HG03139 (cell line): Measurements from ENCODE around the gene CXCR6.

ENCODE experiments used
- ATAC-seq: cut with Tn5 transposase; IDR thresholded peaks from one replicate; pipeline ENCODE4 v1.9.1; 2021; ENCODE audit not compliant: unreplicated experiment

The CXCR6 gene

GRCh38 chr3:45966950-45967640, 23.8 kb downstream of the CXCR6 start:
- ATAC-seq = no peak

DNA sequence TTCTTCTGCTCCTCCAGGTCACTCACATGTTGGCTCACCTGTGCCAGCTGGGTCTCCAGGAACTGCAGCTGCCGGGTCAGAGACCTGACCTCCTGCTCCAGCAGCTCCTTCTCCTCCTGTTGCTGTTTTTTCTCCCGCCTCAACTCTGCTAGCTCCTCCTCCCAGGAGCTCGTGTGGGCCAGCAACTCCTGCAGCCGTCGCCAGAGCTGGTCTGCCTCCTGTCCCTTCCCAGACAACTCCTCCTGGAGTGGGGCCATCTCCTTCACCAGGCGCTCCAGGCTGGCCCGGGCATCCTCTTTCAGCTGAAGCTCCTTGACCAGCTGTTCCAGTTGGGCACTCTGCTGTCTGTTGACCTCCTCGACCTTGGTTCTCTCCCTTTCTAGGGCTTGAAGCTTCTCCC, 24.5 kb downstream of the CXCR6 start:
- ATAC-seq = no peak

DNA sequence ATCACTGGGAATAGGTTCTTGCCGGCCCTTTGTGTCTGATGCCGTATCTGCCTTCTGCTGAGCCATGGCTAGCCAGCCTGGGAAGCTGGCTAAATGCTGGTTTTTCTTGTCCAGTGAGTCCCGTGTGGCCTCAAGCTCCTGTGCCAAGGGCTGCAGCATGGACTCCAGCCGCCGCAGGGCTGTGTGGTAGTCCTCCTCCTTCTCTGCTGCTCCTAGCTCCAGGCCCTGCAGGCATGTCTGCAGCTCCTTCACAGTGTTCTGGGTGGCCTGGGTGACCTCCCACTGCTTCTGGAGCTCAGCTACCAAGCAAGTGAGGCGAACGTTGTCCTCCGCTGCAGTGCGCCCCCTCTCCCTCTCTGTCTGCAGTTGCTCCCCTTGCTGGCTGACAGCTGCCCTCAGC, 24.9 kb downstream of the CXCR6 start:
- no peak for ATAC-seq

- ATAC-seq = no peak
Measured at GRCh38 chr3:45968706-45969105, 25.4 kb downstream of the CXCR6 start.

GRCh38 chr3:45969116-45969515, 25.9 kb downstream of the CXCR6 start:
- ATAC-seq = no peak

- ATAC-seq = no peak
Measured at GRCh38 chr3:45969953-45970352, 26.7 kb downstream of the CXCR6 start.

DNA sequence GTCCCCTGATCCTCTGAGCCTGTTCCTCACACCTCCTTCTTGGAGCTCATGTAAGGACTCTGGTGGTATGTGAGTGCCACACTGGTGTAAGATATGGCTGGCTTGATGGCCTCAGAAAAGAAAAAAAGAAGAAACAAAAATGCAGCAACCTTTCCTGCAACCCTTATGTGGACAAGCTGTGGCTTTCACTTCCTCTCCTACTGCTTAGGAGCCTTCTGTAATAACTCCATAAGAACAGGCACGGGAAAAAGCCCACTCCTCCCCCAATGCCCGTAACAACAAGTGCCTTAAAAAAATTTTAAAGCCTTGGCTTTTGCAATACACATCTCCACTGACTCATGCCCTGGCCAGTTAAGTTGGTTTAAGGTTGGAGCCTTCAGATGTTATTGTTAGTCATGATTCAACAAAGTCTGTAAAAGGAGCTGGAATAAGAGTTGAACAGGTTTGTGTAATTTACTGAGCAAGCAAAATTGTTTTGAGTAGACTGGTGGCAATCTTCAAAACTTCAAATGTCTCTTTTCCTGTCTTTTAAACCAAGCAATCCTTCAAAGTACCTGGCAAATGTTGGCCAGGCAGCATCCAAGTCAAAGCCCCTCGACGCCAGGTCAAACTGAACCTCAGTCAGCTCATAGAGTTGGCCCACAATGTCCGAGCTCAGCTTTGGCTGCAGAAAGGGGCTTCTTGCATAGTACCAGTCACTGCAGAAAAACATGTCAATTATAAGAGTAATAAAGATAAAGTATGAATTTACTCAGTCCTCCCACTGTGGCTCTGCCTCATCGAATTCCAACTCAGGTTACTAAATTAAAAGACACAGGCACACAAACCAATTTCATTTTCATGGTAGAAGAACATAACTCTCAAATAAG, 29.5 kb downstream of the CXCR6 start:
- no peak for ATAC-seq

- no peak for ATAC-seq
Measured at GRCh38 chr3:45974686-45975085, 31.4 kb downstream of the CXCR6 start.

- no peak for ATAC-seq
Measured at GRCh38 chr3:45975686-45976085, 32.4 kb downstream of the CXCR6 start.

DNA sequence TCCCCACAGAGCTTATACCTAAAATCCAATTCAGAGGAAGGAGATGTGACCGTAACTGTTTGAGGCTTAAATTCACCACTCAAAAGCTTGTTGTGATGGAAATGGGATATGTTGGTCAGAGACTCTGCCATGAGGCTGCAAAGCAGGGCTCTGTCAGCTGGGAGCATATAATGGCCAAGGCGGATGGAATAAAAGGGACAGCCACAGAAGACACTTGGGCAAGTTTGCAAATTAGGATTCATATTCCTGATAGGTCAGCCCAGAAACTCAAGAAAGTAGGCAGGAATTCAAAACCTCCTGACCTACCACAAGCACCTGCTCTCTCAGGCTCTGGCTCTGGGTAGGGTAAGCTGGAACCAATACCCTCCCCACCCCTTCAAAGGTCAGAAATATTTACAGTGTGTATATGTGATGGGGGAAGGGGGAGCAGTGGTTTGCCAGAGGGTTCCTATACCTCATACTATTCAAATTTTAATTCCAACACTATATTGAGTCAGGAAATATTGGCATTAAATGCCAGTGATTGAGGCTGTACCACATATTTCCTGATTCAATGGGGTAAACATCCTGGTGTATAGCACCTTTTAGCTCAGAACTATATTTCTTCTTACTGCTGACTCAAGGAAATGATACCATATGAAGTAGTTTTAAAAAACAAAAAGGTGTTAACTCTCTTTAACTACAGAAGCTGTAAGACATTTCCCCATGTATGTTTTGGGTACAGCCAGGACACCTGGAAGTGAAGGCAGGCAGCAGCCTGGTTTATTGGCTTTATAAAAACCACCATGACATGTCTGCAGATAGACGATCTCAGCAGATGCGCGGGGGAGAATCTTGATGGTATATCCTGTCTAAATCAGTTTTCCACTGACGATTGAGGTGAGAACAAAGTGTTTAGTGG, 33.2 kb downstream of the CXCR6 start:
- no peak for ATAC-seq

GRCh38 chr3:45978006-45978761, 34.9 kb downstream of the CXCR6 start:
- ATAC-seq = no peak

DNA sequence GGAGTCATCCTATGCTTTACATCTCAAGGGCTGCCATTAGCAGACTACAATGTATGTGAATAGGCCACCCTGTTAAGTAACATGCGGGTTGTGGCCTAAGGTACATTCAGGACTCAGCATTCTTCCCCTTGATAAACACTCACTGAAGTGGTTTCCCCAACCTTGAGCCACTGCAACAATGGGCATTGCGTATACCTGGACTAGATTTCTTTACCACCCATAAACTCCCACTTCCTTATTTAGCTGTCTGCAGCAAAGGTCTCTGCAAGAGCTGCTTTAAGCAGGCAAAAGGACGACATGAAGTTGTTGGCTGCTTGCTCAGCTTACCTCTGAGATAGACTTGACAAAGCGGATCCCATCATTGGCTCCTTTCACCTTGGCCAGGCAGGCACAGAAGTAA, 36.1 kb downstream of the CXCR6 start:
- ATAC-seq = no peak

GRCh38 chr3:45980229-45980813, 37.1 kb downstream of the CXCR6 start:
- ATAC-seq = no peak

DNA sequence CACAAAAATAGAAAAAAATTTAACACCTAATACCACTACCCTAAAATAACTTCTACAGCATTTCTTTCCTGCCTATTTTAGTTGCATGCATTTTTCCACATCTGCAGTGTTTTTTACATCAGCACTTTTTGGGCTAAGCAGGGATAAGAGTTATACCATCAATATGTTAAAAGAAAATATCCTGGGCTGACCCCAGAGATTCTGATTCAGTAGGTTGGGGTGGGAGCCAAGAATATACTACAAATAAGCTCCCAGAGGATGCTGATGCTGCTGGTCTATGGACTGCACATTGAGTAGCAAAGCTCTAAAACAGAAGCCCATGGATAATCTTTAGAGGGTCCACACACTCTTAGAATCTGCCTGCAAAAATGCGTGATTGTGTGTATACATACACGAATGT, 37.6 kb downstream of the CXCR6 start:
- no peak for ATAC-seq

- no peak for ATAC-seq
Measured at GRCh38 chr3:45981346-45982074, 38.2 kb downstream of the CXCR6 start.

DNA sequence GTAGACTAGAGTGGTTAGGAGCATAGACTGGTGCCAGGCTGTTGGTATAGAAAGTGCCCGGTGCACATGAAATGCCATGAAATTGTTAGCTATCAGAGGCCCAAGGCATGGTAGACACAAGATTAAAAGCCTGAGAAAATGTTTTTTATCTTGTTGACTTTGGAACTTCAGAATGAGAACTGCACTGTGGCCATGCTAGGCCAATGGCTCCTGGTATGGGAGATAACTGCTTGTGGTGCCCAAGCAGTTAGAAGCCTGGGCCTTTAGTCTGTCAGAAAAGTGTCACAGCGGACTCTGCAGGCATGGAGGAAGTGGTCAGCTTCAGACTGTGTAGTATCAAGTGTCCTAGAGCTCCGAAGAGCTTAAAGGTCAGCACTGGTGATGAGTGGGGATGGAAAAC, 40.5 kb downstream of the CXCR6 start:
- no peak for ATAC-seq

- ATAC-seq = no peak
Measured at GRCh38 chr3:45984331-45985312, 41.4 kb downstream of the CXCR6 start.

GRCh38 chr3:45985532-45986302, 42.5 kb downstream of the CXCR6 start:
- no peak for ATAC-seq
